Loucy (cell line): ENCODE measurements around the gene ADGRE1.

Source experiments
- H2AFZ ChIP-seq: fragments of 200-600 bp; sonication (generic); 2 replicates; pipeline ENCODE4 v1.6.0; 2016; ENCODE audit warnings: antibody characterized with exemption, mild to moderate bottlenecking, low read length, moderate library complexity
- H3F3A ChIP-seq: fragments of 200-600 bp; 2 replicates; pipeline ENCODE4 v1.6.0; 2016; ENCODE audit warnings: antibody characterized with exemption, low read depth, mild to moderate bottlenecking
- H3K27me3 ChIP-seq: fragments of 200-600 bp; sonication (generic); 2 replicates; pipeline ENCODE4 v1.6.1; 2014; ENCODE audit warnings: low read length, mild to moderate bottlenecking; ENCODE audit not compliant: insufficient read depth, poor library complexity, severe bottlenecking
- H3K36me3 ChIP-seq: fragments of 200-600 bp; sonication (generic); 2 replicates; pipeline ENCODE4 v1.6.1; 2016; ENCODE audit warnings: low read length; ENCODE audit not compliant: insufficient read depth
- H3K4me1 ChIP-seq: fragments of 200-600 bp; sonication (generic); 2 replicates; pipeline ENCODE4 v1.5.1; 2014; ENCODE audit warnings: low read length, mild to moderate bottlenecking; ENCODE audit not compliant: insufficient read depth, poor library complexity, severe bottlenecking
- H3K4me2 ChIP-seq: fragments of 200-600 bp; sonication (generic); 2 replicates; pipeline ENCODE4 v1.6.0; 2014; ENCODE audit warnings: antibody characterized with exemption, low read length, low read depth, mild to moderate bottlenecking; ENCODE audit not compliant: poor library complexity, severe bottlenecking
- H3K4me3 ChIP-seq: fragments of 200-600 bp; sonication (generic); 2 replicates; pipeline ENCODE4 v1.5.1; 2014; ENCODE audit warnings: low read length, mild to moderate bottlenecking, mixed read lengths; ENCODE audit not compliant: poor library complexity, severe bottlenecking
- H3K79me2 ChIP-seq: fragments of 200-600 bp; sonication (generic); 2 replicates; pipeline ENCODE4 v1.6.1; 2014; ENCODE audit warnings: low read length; ENCODE audit not compliant: insufficient read depth
- H3K9ac ChIP-seq: fragments of 200-600 bp; sonication (generic); 2 replicates; pipeline ENCODE4 v1.6.0; 2014; ENCODE audit warnings: mild to moderate bottlenecking, low read depth, low read length, moderate library complexity; ENCODE audit not compliant: poor library complexity, severe bottlenecking
- H3K9me2 ChIP-seq: fragments of 200-600 bp; sonication (generic); replicated peaks from 2 replicates; pipeline ENCODE4 v1.6.1; 2016; ENCODE audit warnings: low read depth, low read length, mixed read lengths
- H3K9me3 ChIP-seq: fragments of 200-600 bp; sonication (generic); 2 replicates; pipeline ENCODE4 v1.6.1; 2014; ENCODE audit warnings: mild to moderate bottlenecking, antibody characterized with exemption, low read length, low read depth; ENCODE audit not compliant: insufficient read depth
- H4K20me1 ChIP-seq: fragments of 200-600 bp; sonication (generic); 2 replicates; pipeline ENCODE4 v1.6.0; 2014; ENCODE audit warnings: antibody characterized with exemption, low read length, mild to moderate bottlenecking; ENCODE audit not compliant: insufficient read depth, poor library complexity, severe bottlenecking
- EZH2phosphoT487 ChIP-seq: fragments of 200-600 bp; IDR thresholded peaks from 2 replicates; pipeline ENCODE4 v1.6.1; 2018; ENCODE audit warnings: antibody characterized with exemption, mild to moderate bottlenecking, moderate library complexity, borderline replicate concordance
- TF ChIP-seq, protein P1 (sequence below): fragments of 200-600 bp; sonication (generic); conservative IDR thresholded peaks from 2 replicates; pipeline ENCODE4 v1.5.1; 2014; ENCODE audit warnings: mild to moderate bottlenecking, antibody characterized with exemption, low read length

ADGRE1 gene

DNA sequence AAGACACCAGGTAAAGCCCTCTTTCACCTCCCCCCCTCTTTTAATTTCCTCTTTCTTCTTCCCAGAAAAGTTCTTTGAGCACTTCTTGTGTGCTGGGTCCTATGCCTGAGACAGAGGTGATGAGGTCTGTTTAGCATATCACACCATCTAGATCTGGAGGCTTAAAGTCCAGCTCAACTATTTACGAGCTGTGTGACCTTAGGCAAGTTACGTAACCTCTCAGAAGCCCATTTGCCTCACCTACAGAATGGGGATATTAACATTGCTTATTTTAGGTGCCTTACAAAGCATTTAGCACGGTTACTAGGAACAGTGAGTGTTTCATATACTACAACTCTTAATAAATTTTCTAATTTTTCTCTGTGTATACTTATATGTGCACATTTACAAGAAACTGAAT lies 47.7 kb downstream of the ADGRE1 start:
- TF ChIP-seq, protein P1, sequence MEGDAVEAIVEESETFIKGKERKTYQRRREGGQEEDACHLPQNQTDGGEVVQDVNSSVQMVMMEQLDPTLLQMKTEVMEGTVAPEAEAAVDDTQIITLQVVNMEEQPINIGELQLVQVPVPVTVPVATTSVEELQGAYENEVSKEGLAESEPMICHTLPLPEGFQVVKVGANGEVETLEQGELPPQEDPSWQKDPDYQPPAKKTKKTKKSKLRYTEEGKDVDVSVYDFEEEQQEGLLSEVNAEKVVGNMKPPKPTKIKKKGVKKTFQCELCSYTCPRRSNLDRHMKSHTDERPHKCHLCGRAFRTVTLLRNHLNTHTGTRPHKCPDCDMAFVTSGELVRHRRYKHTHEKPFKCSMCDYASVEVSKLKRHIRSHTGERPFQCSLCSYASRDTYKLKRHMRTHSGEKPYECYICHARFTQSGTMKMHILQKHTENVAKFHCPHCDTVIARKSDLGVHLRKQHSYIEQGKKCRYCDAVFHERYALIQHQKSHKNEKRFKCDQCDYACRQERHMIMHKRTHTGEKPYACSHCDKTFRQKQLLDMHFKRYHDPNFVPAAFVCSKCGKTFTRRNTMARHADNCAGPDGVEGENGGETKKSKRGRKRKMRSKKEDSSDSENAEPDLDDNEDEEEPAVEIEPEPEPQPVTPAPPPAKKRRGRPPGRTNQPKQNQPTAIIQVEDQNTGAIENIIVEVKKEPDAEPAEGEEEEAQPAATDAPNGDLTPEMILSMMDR: no peak
- no peak for TF ChIP-seq EZH2phosphoT487
- no peaks in the 10 kb centered on the region for H3K36me3 ChIP-seq
- no peak overlapping the region for H3K4me3 ChIP-seq
- no peak overlapping the region for H3K9ac ChIP-seq
- no peak overlapping the region for H3K4me2 ChIP-seq
- H3K9me3 ChIP-seq: no peaks in the 10 kb centered on the region
- H3K79me2 ChIP-seq: no peaks in the 10 kb centered on the region
- H3K27me3 ChIP-seq: no peaks in the 10 kb centered on the region
- no peak overlapping the region for H2AFZ ChIP-seq
- H3K4me1 ChIP-seq: no peaks in the 10 kb centered on the region
- H3K9me2 ChIP-seq: no peaks in the 10 kb centered on the region
- no peaks in the 10 kb centered on the region for H3F3A ChIP-seq
- no peaks in the 10 kb centered on the region for H4K20me1 ChIP-seq

DNA sequence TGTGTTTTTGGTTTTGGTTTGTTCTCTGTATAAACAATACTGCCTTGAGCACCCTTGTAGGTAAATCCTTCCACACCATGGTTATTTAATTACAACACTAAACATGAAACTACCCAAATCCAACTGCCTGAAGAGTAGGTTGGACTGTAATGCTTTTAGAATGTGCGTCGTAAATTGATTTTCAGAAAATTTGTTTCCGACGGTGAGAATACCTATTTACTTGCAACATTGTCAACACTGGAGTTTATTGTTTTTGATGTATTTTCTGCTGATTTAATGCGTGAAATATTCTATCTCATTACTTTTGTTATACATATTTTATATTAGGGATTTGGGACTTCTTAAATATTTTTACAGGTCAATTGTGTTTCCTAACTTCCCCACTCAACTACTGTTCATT lies 48.2 kb downstream of the ADGRE1 start:
- Histone ChIP-seq H3K4me1 (no peaks in the 10 kb centered on the region), H3K27me3 (no peaks in the 10 kb centered on the region), H3K36me3 (no peaks in the 10 kb centered on the region), H3K9ac (no peak overlapping the region), H3K4me2 (no peak overlapping the region), H3K9me3 (no peaks in the 10 kb centered on the region), H3K9me2 (no peaks in the 10 kb centered on the region), H2AFZ (no peak overlapping the region), H4K20me1 (no peaks in the 10 kb centered on the region), H3F3A (no peaks in the 10 kb centered on the region), H3K79me2 (no peaks in the 10 kb centered on the region), H3K4me3 (no peak overlapping the region)
- TF ChIP-seq, protein P1: no peak
- no peak for TF ChIP-seq EZH2phosphoT487

DNA sequence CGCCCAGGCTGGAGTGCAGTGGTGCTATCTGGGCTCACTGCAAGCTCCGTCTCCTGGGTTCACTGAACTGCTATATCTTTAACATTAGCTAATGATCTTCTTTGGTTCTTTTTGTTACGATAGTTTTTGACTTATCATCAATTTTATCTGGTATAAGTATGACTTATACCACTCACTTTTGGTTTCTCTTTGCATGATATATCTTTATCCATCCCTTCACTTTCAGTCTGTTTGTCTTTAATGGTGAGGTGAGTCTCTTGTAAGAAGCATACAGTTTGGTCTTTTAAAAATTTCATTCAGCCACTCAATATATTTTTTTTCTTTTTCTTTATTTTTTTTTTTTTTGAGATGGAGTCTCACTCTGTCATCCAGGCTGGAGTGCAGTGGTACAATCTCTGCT lies 58.4 kb downstream of the ADGRE1 start:
- Histone ChIP-seq H3K4me1 (no peaks in the 10 kb centered on the region), H3K9ac (no peak overlapping the region), H3K79me2 (no peaks in the 10 kb centered on the region), H3K36me3 (no peaks in the 10 kb centered on the region), H3K9me2 (no peaks in the 10 kb centered on the region), H3K4me2 (no peak overlapping the region), H3K9me3 (no peaks in the 10 kb centered on the region), H3K27me3 (no peaks in the 10 kb centered on the region), H2AFZ (no peak overlapping the region), H3F3A (no peaks in the 10 kb centered on the region), H3K4me3 (no peak overlapping the region), H4K20me1 (no peaks in the 10 kb centered on the region)
- TF ChIP-seq, protein P1: no peak
- TF ChIP-seq EZH2phosphoT487: no peak
